Activated T-cell treated with anti-CD3 and anti-CD28 coated beads, Interleukin-2, amount 50 U/mL, for 24 hours (primary cell): Measurements from ENCODE around the gene GLRX.
"Not testable (repeated sequence)": the region's sequence is repeated elsewhere in the genome, so short reads cannot be mapped to it uniquely, and the experiment has no call there.

ENCODE experiments used
- DNase-seq: peaks from one replicate; pipeline ENCODE4 v3.0.0-alpha.2; 2020
- H3K27ac Mint-ChIP-seq: 2 replicates; pipeline ENCODE4 v1.8.0; 2020; ENCODE audit warnings: mild to moderate bottlenecking, mixed read lengths
- H3K27me3 Mint-ChIP-seq: 2 replicates; pipeline ENCODE4 v1.8.0; 2020; ENCODE audit warnings: mixed read lengths
- H3K36me3 Mint-ChIP-seq: 2 replicates; pipeline ENCODE4 v1.8.0; 2020; ENCODE audit warnings: low read depth, mixed read lengths
- H3K4me1 Mint-ChIP-seq: 2 replicates; pipeline ENCODE4 v1.8.0; 2020; ENCODE audit warnings: low read depth, mixed read lengths
- H3K4me3 Mint-ChIP-seq: 2 replicates; pipeline ENCODE4 v1.8.0; 2020; ENCODE audit warnings: mild to moderate bottlenecking, moderate library complexity, mixed read lengths
- H3K9me3 Mint-ChIP-seq: 2 replicates; pipeline ENCODE4 v1.8.0; 2020; ENCODE audit warnings: mixed read lengths

The GLRX gene

GRCh38 chr5:95811461-95812073 lies 11.0 kb downstream of the GLRX start:
- not testable (repeated sequence) for DNase-seq, H3K27me3 Mint-ChIP-seq, H3K9me3 Mint-ChIP-seq
- Mint-ChIP-seq H3K36me3 (peaks cover 40% of the 10 kb centered on the region), H3K27ac (peak overlapping the region; percentile 90), H3K4me1 (peaks cover 83% of the 10 kb centered on the region), H3K4me3 (peak overlapping the region; percentile 35)

DNA sequence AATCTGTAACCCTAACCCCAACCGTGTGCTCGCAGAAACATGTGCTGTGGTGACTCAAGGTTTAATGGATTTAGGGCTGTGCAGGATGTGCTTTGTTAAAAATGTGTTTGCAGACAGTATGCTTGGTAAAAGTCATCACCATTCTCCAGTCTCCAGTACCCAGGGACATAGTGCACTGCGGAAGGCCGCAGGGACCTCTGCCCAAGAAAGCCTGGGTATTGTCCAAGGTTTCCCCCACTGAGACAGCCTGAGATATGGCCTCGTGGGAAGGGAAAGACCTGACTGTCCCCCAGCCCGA lies 11.5 kb downstream of the GLRX start:
- not testable (repeated sequence) for DNase-seq, H3K4me3 Mint-ChIP-seq, H3K9me3 Mint-ChIP-seq, H3K27me3 Mint-ChIP-seq
- Mint-ChIP-seq H3K27ac (peak overlapping the region; percentile 90), H3K4me1 (peaks cover 78% of the 10 kb centered on the region), H3K36me3 (peaks cover 35% of the 10 kb centered on the region)

- DNase-seq, result no peak
- H3K9me3 Mint-ChIP-seq, result no peaks in the 10 kb centered on the region
- H3K4me1 Mint-ChIP-seq, result peaks cover 73% of the 10 kb centered on the region
- peak overlapping the region; percentile 90 for H3K27ac Mint-ChIP-seq
- H3K27me3 Mint-ChIP-seq, result no peaks in the 10 kb centered on the region
- H3K4me3 Mint-ChIP-seq, result peak overlapping the region; percentile 63
- H3K36me3 Mint-ChIP-seq, result peaks cover 29% of the 10 kb centered on the region
Measured at GRCh38 chr5:95810305-95811125, 12.0 kb downstream of the GLRX start.

GRCh38 chr5:95809414-95809960 lies 13.0 kb downstream of the GLRX start:
- DNase-seq, result no peak
- H3K4me1 Mint-ChIP-seq, result peaks cover 63% of the 10 kb centered on the region
- H3K27me3 Mint-ChIP-seq, result no peaks in the 10 kb centered on the region
- no peaks in the 10 kb centered on the region for H3K9me3 Mint-ChIP-seq
- H3K4me3 Mint-ChIP-seq, result peak overlapping the region; percentile 63
- H3K27ac Mint-ChIP-seq, result peak overlapping the region; percentile 90
- peaks cover 21% of the 10 kb centered on the region for H3K36me3 Mint-ChIP-seq

GRCh38 chr5:95808686-95809413 lies 13.7 kb downstream of the GLRX start:
- DNase-seq, result peak; percentile 75
- Mint-ChIP-seq H3K9me3 (no peaks in the 10 kb centered on the region), H3K27me3 (no peaks in the 10 kb centered on the region), H3K27ac (peak overlapping the region; percentile 90), H3K36me3 (peaks cover 15% of the 10 kb centered on the region), H3K4me1 (peaks cover 58% of the 10 kb centered on the region), H3K4me3 (peak overlapping the region; percentile 63)

DNA sequence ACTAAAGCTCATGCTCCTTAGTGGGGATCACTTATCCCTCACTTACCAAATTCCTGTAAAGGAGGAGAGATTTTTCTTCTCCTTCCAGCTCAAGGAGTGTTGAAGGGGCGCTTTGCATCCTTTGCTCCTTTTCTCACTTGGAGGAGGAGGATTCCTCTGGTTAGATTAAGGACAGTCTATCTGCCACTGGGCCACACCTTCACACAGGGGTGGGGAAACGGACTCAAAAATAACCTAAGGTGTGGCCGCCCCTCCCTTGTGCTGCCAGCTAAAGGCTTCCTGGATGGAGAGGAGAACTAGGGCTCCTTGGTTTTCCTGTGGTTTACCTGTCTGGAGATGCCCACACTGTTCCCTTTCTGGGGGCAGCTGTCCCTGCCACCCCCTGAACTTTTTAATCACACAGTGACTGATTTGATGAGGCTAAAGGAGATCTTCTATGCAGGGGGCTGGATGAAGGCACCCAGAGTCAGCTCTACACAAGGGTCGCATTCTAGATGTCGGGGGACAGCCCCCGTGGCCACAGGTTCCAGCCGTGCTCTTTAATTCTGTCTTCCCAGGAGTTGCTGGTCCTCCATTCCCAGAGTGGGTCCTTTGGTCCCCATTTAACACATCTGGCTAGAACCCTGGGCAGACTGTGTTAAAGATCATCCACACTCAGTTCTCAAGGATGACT lies 14.4 kb downstream of the GLRX start:
- Mint-ChIP-seq H3K27ac (peak overlapping the region; percentile 90), H3K4me1 (peaks cover 54% of the 10 kb centered on the region), H3K4me3 (peak overlapping the region; percentile 63), H3K36me3 (peaks cover 10% of the 10 kb centered on the region), H3K9me3 (no peaks in the 10 kb centered on the region), H3K27me3 (no peaks in the 10 kb centered on the region)
- no peak for DNase-seq

- H3K4me3 Mint-ChIP-seq, result no peak overlapping the region
Measured at GRCh38 chr5:95806687-95807086, 15.8 kb downstream of the GLRX start.

DNA sequence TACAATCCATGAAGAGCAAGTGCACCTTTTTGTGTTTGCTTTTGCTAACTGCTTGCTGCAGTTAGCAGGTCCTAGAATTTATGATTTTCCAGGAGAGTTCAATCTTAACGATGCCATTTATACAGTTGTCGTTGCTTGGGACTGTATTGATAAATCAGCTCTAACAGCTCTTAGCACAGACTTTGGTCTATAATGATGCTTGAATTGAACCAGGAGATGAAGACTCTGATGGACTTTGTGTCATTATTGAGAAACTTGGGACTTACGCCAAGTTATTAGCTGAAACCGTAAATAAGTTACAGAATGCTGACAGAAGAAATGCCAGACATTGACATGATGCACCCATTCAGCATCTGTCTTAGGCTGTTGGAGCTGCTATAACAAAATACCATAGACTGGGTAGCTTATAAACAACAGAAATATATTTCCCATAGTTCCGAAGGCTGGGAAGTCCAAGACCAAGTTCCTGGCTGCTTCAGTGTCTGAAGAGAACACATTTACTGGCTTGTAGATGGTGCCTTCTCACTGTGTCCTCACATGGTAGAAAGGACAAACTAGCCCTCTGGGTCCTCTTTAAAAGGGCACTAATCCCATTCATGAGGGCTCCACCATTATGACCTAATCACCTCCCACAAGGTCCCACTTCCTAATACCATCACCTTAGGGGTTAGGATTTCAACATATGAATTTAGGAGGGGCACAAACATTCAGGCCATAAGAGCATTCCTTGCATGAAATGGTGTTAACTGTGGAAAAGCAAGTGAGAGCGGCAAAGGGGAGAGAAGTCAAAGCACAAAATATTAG lies 17.6 kb downstream of the GLRX start:
- DNase-seq, result no peak
- Mint-ChIP-seq H3K4me3 (no peak overlapping the region), H3K27me3 (no peaks in the 10 kb centered on the region), H3K9me3 (no peaks in the 10 kb centered on the region), H3K36me3 (no peaks in the 10 kb centered on the region), H3K4me1 (peaks cover 23% of the 10 kb centered on the region), H3K27ac (no peak overlapping the region)

More at GRCh38 chr5:95806687-95807086, 15.8 kb downstream of the GLRX start:
- H3K36me3 Mint-ChIP-seq, result peaks cover 1% of the 10 kb centered on the region
- no peaks in the 10 kb centered on the region for H3K9me3 Mint-ChIP-seq
- no peak for DNase-seq
- no peaks in the 10 kb centered on the region for H3K27me3 Mint-ChIP-seq
- peaks cover 41% of the 10 kb centered on the region for H3K4me1 Mint-ChIP-seq
- no peak overlapping the region for H3K27ac Mint-ChIP-seq

DNA sequence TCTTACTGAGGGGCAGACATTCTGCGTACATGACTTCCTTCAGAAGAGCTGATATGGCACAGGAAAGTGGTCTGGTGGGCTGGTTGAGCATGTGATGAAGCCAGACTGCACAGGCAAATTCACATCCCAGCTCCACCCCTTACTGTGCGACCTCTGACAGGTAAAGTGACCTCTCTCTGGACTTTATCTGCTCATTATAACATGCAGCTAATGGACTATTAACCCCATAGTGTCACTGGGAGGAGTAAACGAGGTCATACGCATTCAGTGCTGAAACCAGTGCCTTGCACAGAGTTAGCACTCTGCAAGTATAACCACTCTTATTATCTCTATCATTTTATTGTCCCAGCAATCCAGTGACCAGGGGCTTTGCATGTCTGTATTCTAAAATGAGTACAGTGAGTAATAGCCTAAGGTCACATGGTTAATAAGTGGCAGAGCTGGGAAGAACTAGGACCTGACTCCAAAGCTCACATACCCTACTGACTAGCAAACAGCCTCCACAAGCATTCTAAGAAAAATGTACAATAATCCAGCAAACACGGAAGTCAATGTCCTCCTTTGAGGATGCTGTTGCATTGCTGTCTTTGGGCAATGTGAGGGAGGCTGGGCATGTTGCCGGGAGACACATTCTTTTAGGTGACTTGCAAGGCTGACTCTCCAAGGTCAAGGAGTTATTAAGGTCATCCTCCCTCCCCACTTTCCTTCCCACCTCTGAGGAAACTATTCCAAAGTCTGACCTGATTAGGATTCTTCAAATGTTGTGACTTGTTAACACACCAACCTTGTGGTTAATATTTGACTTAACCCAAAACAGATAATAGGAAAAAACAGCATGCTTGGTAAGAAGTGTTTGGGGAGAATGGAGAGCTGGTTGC lies 19.0 kb downstream of the GLRX start:
- DNase-seq, result no peak
- no peaks in the 10 kb centered on the region for H3K36me3 Mint-ChIP-seq
- no peak overlapping the region for H3K27ac Mint-ChIP-seq
- H3K4me3 Mint-ChIP-seq, result no peak overlapping the region
- no peaks in the 10 kb centered on the region for H3K9me3 Mint-ChIP-seq
- H3K27me3 Mint-ChIP-seq, result no peaks in the 10 kb centered on the region
- peaks cover 9% of the 10 kb centered on the region for H3K4me1 Mint-ChIP-seq

DNA sequence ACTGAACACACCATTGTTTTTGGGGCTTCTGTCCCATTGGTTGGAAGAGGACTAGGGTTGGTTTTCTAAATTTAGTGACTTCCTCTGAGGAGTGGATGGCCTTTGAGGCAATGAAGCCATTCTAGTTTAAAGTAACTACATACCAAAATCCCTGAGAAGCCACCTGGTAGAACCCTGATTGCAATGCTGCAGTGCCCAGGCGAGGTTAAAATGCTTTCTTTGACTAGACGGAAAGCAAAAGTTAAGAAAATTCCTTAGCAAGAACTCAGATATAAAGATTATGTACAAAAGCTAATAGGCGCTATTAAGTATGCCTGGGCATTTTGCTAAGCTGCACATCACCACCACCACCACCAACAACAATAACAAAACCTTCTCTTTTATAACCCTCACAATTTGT lies 20.6 kb downstream of the GLRX start:
- H3K4me1 Mint-ChIP-seq, result no peaks in the 10 kb centered on the region
- H3K27ac Mint-ChIP-seq, result no peak overlapping the region
- no peaks in the 10 kb centered on the region for H3K27me3 Mint-ChIP-seq
- DNase-seq, result no peak
- no peaks in the 10 kb centered on the region for H3K9me3 Mint-ChIP-seq
- no peaks in the 10 kb centered on the region for H3K36me3 Mint-ChIP-seq
- H3K4me3 Mint-ChIP-seq, result no peak overlapping the region

DNA sequence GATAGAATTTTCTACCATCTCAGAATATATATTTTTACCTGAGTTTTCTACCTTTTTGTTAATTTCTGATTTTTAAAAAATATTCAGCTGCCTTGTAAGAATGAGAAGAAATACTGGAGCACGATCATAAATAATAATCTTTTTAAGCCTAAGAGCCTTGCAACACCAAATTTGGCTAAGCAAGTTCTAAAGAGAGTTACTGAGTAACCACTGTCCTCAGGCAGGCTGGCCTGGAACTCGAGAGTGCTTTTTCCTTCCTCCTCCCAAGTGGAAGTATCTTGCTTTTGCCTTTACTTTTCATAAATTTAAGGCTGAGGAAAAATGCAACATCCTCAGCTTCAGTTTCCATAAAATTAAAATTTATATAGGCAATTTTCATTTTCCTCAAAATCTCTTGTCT lies 21.0 kb downstream of the GLRX start:
- H3K27me3 Mint-ChIP-seq, result no peaks in the 10 kb centered on the region
- no peaks in the 10 kb centered on the region for H3K36me3 Mint-ChIP-seq
- H3K4me3 Mint-ChIP-seq, result no peak overlapping the region
- no peak overlapping the region for H3K27ac Mint-ChIP-seq
- no peaks in the 10 kb centered on the region for H3K9me3 Mint-ChIP-seq
- no peak for DNase-seq
- H3K4me1 Mint-ChIP-seq, result no peaks in the 10 kb centered on the region

DNA sequence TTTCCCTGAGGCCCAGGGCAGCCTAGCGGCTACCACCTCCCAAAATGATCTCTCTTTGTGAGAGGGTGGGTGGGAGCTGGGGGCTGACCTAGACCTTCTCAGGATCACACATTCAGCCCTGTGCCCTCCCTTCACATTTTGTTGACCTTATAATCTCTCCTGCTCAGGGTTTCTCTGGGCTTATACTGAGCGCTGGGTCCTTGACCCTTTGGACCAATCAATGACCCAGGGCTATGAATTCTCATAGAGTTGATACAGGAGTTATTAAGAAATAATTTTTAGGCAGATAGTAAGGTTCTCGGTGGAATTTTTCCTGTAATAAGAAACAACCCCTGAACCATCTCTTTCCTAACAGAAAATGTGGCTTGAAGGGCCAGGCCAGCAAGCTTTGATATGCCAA lies 22.0 kb downstream of the GLRX start:
- no peak for DNase-seq
- Mint-ChIP-seq H3K4me3 (no peak overlapping the region), H3K36me3 (no peaks in the 10 kb centered on the region), H3K27me3 (no peaks in the 10 kb centered on the region), H3K9me3 (no peaks in the 10 kb centered on the region), H3K27ac (no peak overlapping the region), H3K4me1 (no peaks in the 10 kb centered on the region)

GRCh38 chr5:95799191-95799835 lies 23.2 kb downstream of the GLRX start:
- H3K36me3 Mint-ChIP-seq, result no peaks in the 10 kb centered on the region
- H3K9me3 Mint-ChIP-seq, result no peaks in the 10 kb centered on the region
- H3K27me3 Mint-ChIP-seq, result no peaks in the 10 kb centered on the region
- no peak overlapping the region for H3K4me3 Mint-ChIP-seq
- DNase-seq, result no peak
- H3K27ac Mint-ChIP-seq, result no peak overlapping the region
- H3K4me1 Mint-ChIP-seq, result no peaks in the 10 kb centered on the region
